Astrocyte (in vitro differentiated cells and primary cell): ENCODE results near the gene PI4KA. TPM values are rescaled to one million over a fixed set of nuclear protein-coding genes. Genes with fewer than 3 reads are reported as not detected.
"Not testable (repeated sequence)": the region's sequence is repeated elsewhere in the genome, so short reads cannot be mapped to it uniquely, and the experiment has no call there.

Experiments used
- DNase-seq: peaks from one replicate; pipeline ENCODE4 v3.0.0-alpha.2; 2010; ENCODE audit warnings: low read depth
- FAIRE-seq: peaks from 2 replicates; lab custom pipeline; 2011; peaks lifted over from hg19 to GRCh38; lab: Jason Lieb, UNC
- H2AFZ ChIP-seq: 2 replicates; pipeline ENCODE4 v1.6.0; 2012; ENCODE audit warnings: low read depth, low read length, inconsistent platforms
- H3K27ac ChIP-seq: 2 replicates; pipeline ENCODE4 v1.5.1; 2011; ENCODE audit warnings: low read depth, low read length, inconsistent platforms
- H3K27me3 ChIP-seq: 2 replicates; pipeline ENCODE4 v1.6.0; 2011; ENCODE audit warnings: low read length, inconsistent platforms; ENCODE audit not compliant: insufficient read depth
- H3K36me3 ChIP-seq: 2 replicates; pipeline ENCODE4 v1.5.1; 2011; ENCODE audit warnings: low read length, inconsistent platforms; ENCODE audit not compliant: insufficient read depth
- H3K4me1 ChIP-seq: 2 replicates; pipeline ENCODE4 v1.5.1; 2011; ENCODE audit warnings: low read length, inconsistent platforms; ENCODE audit not compliant: insufficient read depth
- H3K4me2 ChIP-seq: 2 replicates; pipeline ENCODE4 v1.6.0; 2012; ENCODE audit warnings: low read length, inconsistent platforms
- H3K4me3 ChIP-seq: 2 replicates; pipeline ENCODE4 v1.5.1; 2011; ENCODE audit warnings: low read depth, mild to moderate bottlenecking, low read length, inconsistent platforms; ENCODE audit not compliant: insufficient read depth
- H3K79me2 ChIP-seq: 2 replicates; pipeline ENCODE4 v1.6.0; 2012; ENCODE audit warnings: mild to moderate bottlenecking, low read length, inconsistent platforms; ENCODE audit not compliant: insufficient read depth
- H3K9ac ChIP-seq: 2 replicates; pipeline ENCODE4 v1.6.0; 2012; ENCODE audit warnings: mild to moderate bottlenecking, low read length, inconsistent platforms
- H3K9me3 ChIP-seq: 2 replicates; pipeline ENCODE4 v1.5.1; 2012; ENCODE audit warnings: low read depth, mild to moderate bottlenecking, low read length, inconsistent platforms; ENCODE audit not compliant: insufficient read depth
- H4K20me1 ChIP-seq: 2 replicates; pipeline ENCODE4 v1.6.0; 2012; ENCODE audit warnings: low read length, inconsistent platforms; ENCODE audit not compliant: insufficient read depth
- H3K27ac Mint-ChIP-seq: one replicate; pipeline ENCODE4 v1.8.0; 2021; ENCODE audit warnings: mild to moderate bottlenecking, mixed read lengths; ENCODE audit not compliant: unreplicated experiment
- H3K27me3 Mint-ChIP-seq: one replicate; pipeline ENCODE4 v1.8.0; 2021; ENCODE audit warnings: low read depth, mixed read lengths; ENCODE audit not compliant: unreplicated experiment
- H3K36me3 Mint-ChIP-seq: one replicate; pipeline ENCODE4 v1.8.0; 2021; ENCODE audit warnings: low read depth, mixed read lengths; ENCODE audit not compliant: unreplicated experiment
- H3K4me1 Mint-ChIP-seq: one replicate; pipeline ENCODE4 v1.8.0; 2021; ENCODE audit warnings: low read depth, mixed read lengths; ENCODE audit not compliant: unreplicated experiment
- H3K4me3 Mint-ChIP-seq: one replicate; pipeline ENCODE4 v1.8.0; 2021; ENCODE audit warnings: mild to moderate bottlenecking, moderate library complexity, mixed read lengths; ENCODE audit not compliant: unreplicated experiment
- H3K9me3 Mint-ChIP-seq: one replicate; pipeline ENCODE4 v1.8.0; 2021; ENCODE audit warnings: mild to moderate bottlenecking, mixed read lengths; ENCODE audit not compliant: unreplicated experiment
- CTCF ChIP-seq: IDR thresholded peaks from 2 replicates; pipeline ENCODE4 v1.5.1; 2011; ENCODE audit warnings: low read depth, mild to moderate bottlenecking, inconsistent platforms, low read length, moderate library complexity; ENCODE audit not compliant: insufficient read depth
- EZH2 ChIP-seq: IDR thresholded peaks from 2 replicates; pipeline ENCODE4 v1.6.1; 2012; ENCODE audit warnings: mild to moderate bottlenecking, low read length, inconsistent platforms; ENCODE audit not compliant: insufficient read depth
- total RNA-seq: library from RNA; stranded (reverse); gene quantifications from 2 replicates; pipeline ENCODE4 v1.2.1, GENCODE V29; 2021

Gene PI4KA
- total RNA-seq, 1 donor from 2014 or later, result 35.9 TPM

GRCh38 chr22:20840646-20841371, 17.8 kb downstream of the PI4KA start:
- DNase-seq, result no peak
- H3K4me2 ChIP-seq, result no peak overlapping the region
- no peaks in the 10 kb centered on the region for H3K27me3 Mint-ChIP-seq
- no peak overlapping the region for H3K4me3 Mint-ChIP-seq
- no peak for FAIRE-seq
- H3K27ac ChIP-seq, result no peak overlapping the region
- H3K36me3 ChIP-seq, result no peaks in the 10 kb centered on the region
- H3K4me1 Mint-ChIP-seq, result no peaks in the 10 kb centered on the region
- peaks cover 64% of the 10 kb centered on the region for H3K79me2 ChIP-seq
- H3K36me3 Mint-ChIP-seq, result peaks cover 2% of the 10 kb centered on the region
- H3K9ac ChIP-seq, result no peak overlapping the region
- H4K20me1 ChIP-seq, result peaks cover 76% of the 10 kb centered on the region
- TF ChIP-seq EZH2 (no peak), CTCF (no peak)
- H3K9me3 ChIP-seq, result no peaks in the 10 kb centered on the region
- H3K4me1 ChIP-seq, result peaks cover 2% of the 10 kb centered on the region
- H3K9me3 Mint-ChIP-seq, result no peaks in the 10 kb centered on the region
- no peak overlapping the region for H3K27ac Mint-ChIP-seq
- H3K27me3 ChIP-seq, result no peaks in the 10 kb centered on the region
- no peak overlapping the region for H2AFZ ChIP-seq
- H3K4me3 ChIP-seq, result no peak overlapping the region

- H2AFZ ChIP-seq, result no peak overlapping the region
- H3K4me1 Mint-ChIP-seq, result no peaks in the 10 kb centered on the region
- no peak overlapping the region for H3K9ac ChIP-seq
- no peaks in the 10 kb centered on the region for H3K27me3 Mint-ChIP-seq
- H3K4me3 Mint-ChIP-seq, result no peak overlapping the region
- DNase-seq, result no peak
- no peak overlapping the region for H3K27ac Mint-ChIP-seq
- H3K79me2 ChIP-seq, result peaks cover 57% of the 10 kb centered on the region
- peaks cover 2% of the 10 kb centered on the region for H3K4me1 ChIP-seq
- no peak for FAIRE-seq
- H3K27me3 ChIP-seq, result no peaks in the 10 kb centered on the region
- H3K9me3 ChIP-seq, result no peaks in the 10 kb centered on the region
- H3K36me3 Mint-ChIP-seq, result peaks cover 2% of the 10 kb centered on the region
- H3K4me3 ChIP-seq, result no peak overlapping the region
- TF ChIP-seq EZH2 (no peak), CTCF (no peak)
- peaks cover 68% of the 10 kb centered on the region for H4K20me1 ChIP-seq
- H3K4me2 ChIP-seq, result no peak overlapping the region
- H3K9me3 Mint-ChIP-seq, result no peaks in the 10 kb centered on the region
- H3K27ac ChIP-seq, result no peak overlapping the region
- H3K36me3 ChIP-seq, result no peaks in the 10 kb centered on the region
Measured at GRCh38 chr22:20839837-20840645, 18.6 kb downstream of the PI4KA start.

GRCh38 chr22:20839354-20839753, 19.3 kb downstream of the PI4KA start:
- H3K36me3 ChIP-seq, H3K4me2 ChIP-seq, H3K9me3 ChIP-seq, H3K27me3 ChIP-seq, H3K27me3 Mint-ChIP-seq, H3K4me1 Mint-ChIP-seq, DNase-seq, H3K4me3 Mint-ChIP-seq, H3K4me3 ChIP-seq, H3K36me3 Mint-ChIP-seq, H2AFZ ChIP-seq, H3K4me1 ChIP-seq, H3K27ac Mint-ChIP-seq, H3K9ac ChIP-seq, H3K27ac ChIP-seq, FAIRE-seq, H3K9me3 Mint-ChIP-seq: not testable (repeated sequence)
- Histone ChIP-seq H3K79me2 (peaks cover 50% of the 10 kb centered on the region), H4K20me1 (peaks cover 61% of the 10 kb centered on the region)
